BLaER1 treated with 17β-estradiol and CSF1 and Interleukin-3, amounts not matched to agents 10 nM and 100 nM (cell line): ENCODE results near the gene KDM4C.

ENCODE experiments used
- H3K27ac ChIP-seq, 11 experiments: shearing (Covaris generic); formaldehyde crosslinking; 2 replicates each; pipeline ENCODE4 v1.8.1; 2022
- H3K27me3 ChIP-seq, 11 experiments: shearing (Covaris generic); formaldehyde crosslinking; 2 replicates each; pipeline ENCODE4 v1.8.1; 2022
- H3K36me3 ChIP-seq, 11 experiments: shearing (Covaris generic); formaldehyde crosslinking; 2 replicates each; pipeline ENCODE4 v1.8.1; 2022
- H3K4me1 ChIP-seq, 10 experiments: shearing (Covaris generic); formaldehyde crosslinking; 2 replicates each; pipeline ENCODE4 v1.8.1; 2022
- H3K4me2 ChIP-seq, 11 experiments: shearing (Covaris generic); formaldehyde crosslinking; 2 replicates each; pipeline ENCODE4 v1.8.1; 2022
- H3K4me3 ChIP-seq, 10 experiments: shearing (Covaris generic); formaldehyde crosslinking; 2 replicates each; pipeline ENCODE4 v1.8.1; 2022
- H3K9ac ChIP-seq, 11 experiments: shearing (Covaris generic); formaldehyde crosslinking; 2 replicates each; pipeline ENCODE4 v1.8.1; 2022
- H3K9me3 ChIP-seq, 11 experiments: shearing (Covaris generic); formaldehyde crosslinking; replicated peaks in 1 of 11; 2 replicates each; pipeline ENCODE4 v1.8.1; 2022
- H4K20me1 ChIP-seq, 11 experiments: shearing (Covaris generic); formaldehyde crosslinking; 2 replicates each; pipeline ENCODE4 v1.8.1; 2022
- Cebpa-rat ChIP-seq, 11 experiments: shearing (Covaris generic); IDR thresholded peaks; 2 replicates each; pipeline ENCODE4 v1.8.1; 2022

The KDM4C gene

DNA sequence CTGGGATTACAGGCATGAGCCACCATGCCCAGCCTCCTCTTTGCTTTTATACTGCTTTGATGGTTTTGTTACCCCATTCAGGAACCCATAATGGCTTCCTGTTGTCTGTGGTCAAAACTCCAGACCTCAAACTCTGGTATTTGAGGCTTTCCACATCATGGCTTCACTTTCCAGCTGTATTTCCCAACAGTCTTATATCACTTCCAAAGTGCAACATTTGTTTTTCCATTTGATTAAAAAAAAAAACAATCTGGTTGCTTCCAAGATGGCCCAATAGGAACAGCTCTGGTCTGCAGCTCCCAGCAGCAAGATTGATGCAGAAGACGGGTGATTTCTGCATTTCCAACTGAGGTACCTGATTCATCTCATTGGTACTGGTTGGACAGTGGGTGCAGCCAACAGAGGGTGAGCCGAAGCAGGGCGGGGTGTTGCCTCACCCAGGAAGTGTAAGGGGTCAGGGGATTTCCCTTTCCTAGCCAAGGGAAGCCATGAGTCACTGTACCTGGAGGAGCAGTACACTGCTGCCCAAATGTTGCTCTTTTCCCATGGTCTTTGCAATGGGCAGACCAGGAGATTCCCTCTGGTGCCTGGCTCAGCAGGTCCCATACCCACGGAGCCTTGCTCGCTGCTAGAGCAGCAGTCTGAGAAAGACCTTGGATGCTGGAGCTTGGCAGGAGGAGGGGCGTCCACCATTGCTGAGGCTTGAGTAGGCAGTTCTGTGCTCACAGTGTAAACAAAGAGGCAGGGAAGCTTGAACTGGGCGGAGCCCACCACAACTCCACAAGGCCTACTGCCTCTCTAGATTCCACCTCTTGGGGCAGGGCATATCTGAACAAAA lies 458.4 kb downstream of the KDM4C start:
- Histone ChIP-seq H3K9me3 (peaks cover 0 to 7% (median 0%) of the 10 kb centered on the region in 11 experiments; a peak in 4 of 22 replicates), H3K9ac (no peak overlapping the region), H3K4me2 (peak overlapping the region; percentile 27 to 68 (median 56)), H3K4me1 (peaks cover 16 to 20% (median 18%) of the 10 kb centered on the region in 10 experiments), H3K4me3 (no peak overlapping the region), H4K20me1 (no peaks in the 10 kb centered on the region), H3K27ac (peak overlapping the region in 7 of 11 experiments; percentile 16 to 33 (median 27); a peak in 7 of 22 replicates), H3K27me3 (peaks cover 0 to 28% (median 12%) of the 10 kb centered on the region in 11 experiments; a peak in 12 of 22 replicates), H3K36me3 (no peaks in the 10 kb centered on the region)
- peak in 6 of 11 experiments; percentile 7 to 54 (median 28); a peak in 6 of 22 replicates for TF ChIP-seq Cebpa-rat (IDR thresholded peaks at IDR 0.05)

DNA sequence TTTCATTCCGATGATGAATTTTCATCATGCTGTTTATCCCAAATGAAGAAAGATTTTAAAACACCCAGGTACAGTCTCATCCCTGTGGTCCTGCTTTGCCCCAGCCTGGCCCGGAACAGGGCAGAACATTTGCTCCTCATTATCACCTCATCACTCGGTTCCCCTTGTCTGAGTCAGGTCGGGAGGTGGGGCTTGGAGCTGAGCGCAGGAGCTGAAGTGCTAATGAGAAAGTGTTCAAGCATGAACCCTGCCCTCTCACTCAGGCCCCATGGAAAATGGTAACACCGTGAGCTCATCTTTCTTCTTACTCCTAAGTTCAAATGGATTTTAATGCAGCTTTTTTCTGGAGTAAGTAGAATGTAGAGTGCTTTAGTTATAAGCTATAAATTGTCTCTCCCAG lies 466.2 kb downstream of the KDM4C start:
- H3K9me3 ChIP-seq, result peaks cover 0 to 7% (median 0%) of the 10 kb centered on the region in 11 experiments; a peak in 4 of 22 replicates
- H3K4me3 ChIP-seq, result no peak overlapping the region
- H4K20me1 ChIP-seq, result no peaks in the 10 kb centered on the region
- H3K9ac ChIP-seq, result no peak overlapping the region
- H3K4me1 ChIP-seq, result peaks cover 0 to 11% (median 7%) of the 10 kb centered on the region in 10 experiments; a peak in 9 of 20 replicates
- H3K27ac ChIP-seq, result no peak overlapping the region
- H3K4me2 ChIP-seq, result no peak overlapping the region
- H3K27me3 ChIP-seq, result no peaks in the 10 kb centered on the region; a peak in 1 of 22 replicates
- H3K36me3 ChIP-seq, result no peaks in the 10 kb centered on the region
- TF ChIP-seq Cebpa-rat (IDR thresholded peaks at IDR 0.05), result no peak
